Activated CD4-positive, CD25-positive, alpha-beta regulatory T cell treated with anti-CD3 and anti-CD28 coated beads, Interleukin-2, amount 50 U/mL, for 24 hours (primary cell): Measurements from ENCODE around the gene STING1.
"Not testable (repeated sequence)": the region's sequence is repeated elsewhere in the genome, so short reads cannot be mapped to it uniquely, and the experiment has no call there.

Experiments used
- ATAC-seq, 2 donors: fragments of 150-1000 bp; cut with Tn5 transposase; one replicate each; pipeline ENCODE4 v1.10.0; 2021; ENCODE audit warnings: mild to moderate bottlenecking in 1 of 2, moderate library complexity in 1 of 2

Gene STING1

GRCh38 chr5:139482050-139482889 lies at the start of gene STING1:
TSS of gene STING1 (minus strand) at chr5:139482758. CDS start at chr5:139481704, 1,054 bp downstream.
- ATAC-seq = peak; percentile 68 to 74

- no peak for ATAC-seq
These were observed 49.2 kb upstream of the STING1 start for GRCh38 chr5:139531772-139532169.

GRCh38 chr5:139530079-139530478 lies 47.5 kb upstream of the STING1 start:
- ATAC-seq = not testable (repeated sequence)

GRCh38 chr5:139528695-139529094 lies 46.1 kb upstream of the STING1 start:
- not testable (repeated sequence) for ATAC-seq

GRCh38 chr5:139527896-139528467 lies 45.4 kb upstream of the STING1 start:
- ATAC-seq = not testable (repeated sequence)

- ATAC-seq = not testable (repeated sequence)
These were observed 44.5 kb upstream of the STING1 start for GRCh38 chr5:139527090-139527470.

GRCh38 chr5:139526309-139527089 lies 43.9 kb upstream of the STING1 start:
- ATAC-seq = not testable (repeated sequence)

- ATAC-seq = not testable (repeated sequence)
These were observed 43.2 kb upstream of the STING1 start for GRCh38 chr5:139525586-139526308.

- ATAC-seq = peak in 1 of 2 donors; percentile 63
These were observed 42.5 kb upstream of the STING1 start for GRCh38 chr5:139524940-139525585.

GRCh38 chr5:139524446-139524845 lies 41.9 kb upstream of the STING1 start:
- ATAC-seq = no peak

GRCh38 chr5:139523635-139524445 lies 41.3 kb upstream of the STING1 start:
- ATAC-seq = no peak

GRCh38 chr5:139517683-139518564 lies 35.4 kb upstream of the STING1 start:
- peak; percentile 89 to 93 for ATAC-seq

- peak; percentile 11 to 45 for ATAC-seq
These were observed 31.9 kb upstream of the STING1 start for GRCh38 chr5:139514486-139514856.

- ATAC-seq = no peak
These were observed 31.4 kb upstream of the STING1 start for GRCh38 chr5:139513852-139514485.

GRCh38 chr5:139513434-139513833 lies 30.9 kb upstream of the STING1 start:
- ATAC-seq = peak; percentile 67 to 71

- ATAC-seq = no peak
These were observed 30.3 kb upstream of the STING1 start for GRCh38 chr5:139512786-139513390.

- not testable (repeated sequence) for ATAC-seq
These were observed 22.2 kb upstream of the STING1 start for GRCh38 chr5:139504722-139505121.

- ATAC-seq = not testable (repeated sequence)
These were observed 21.3 kb upstream of the STING1 start for GRCh38 chr5:139503879-139504278.
